ENCODE measurements around the gene FXYD6. TPM values are rescaled to one million over a fixed set of nuclear protein-coding genes. Genes with fewer than 3 reads are reported as not detected.
"Not testable (repeated sequence)": the region's sequence is repeated elsewhere in the genome, so short reads cannot be mapped to it uniquely, and the experiment has no call there.

The FXYD6 gene
- polyA plus RNA-seq, 1 of the 3 experiments (the other 2 are of a cell fraction), result 1.4 TPM

- Histone ChIP-seq H3K4me3 (ENCODE audit: low read depth in 2 of 2, low read length in 1 of 2) (no peak overlapping the region), H3K4me1 (ENCODE audit: control insufficient read depth in 1 of 2, insufficient read depth in 2 of 2, low read depth in 1 of 2, low read length in 1 of 2) (peaks cover 8 to 28% of the 10 kb centered on the region in 2 experiments; a peak in 2 of 4 replicates), H3F3A (replicated peaks; ENCODE audit: insufficient read depth) (no peaks in the 10 kb centered on the region), H3K4me2 (no peak overlapping the region), H3K9me3 (no peaks in the 10 kb centered on the region), H4K20me1 (ENCODE audit: insufficient read depth) (no peaks in the 10 kb centered on the region), H3K36me3 (replicated peaks in 1 of 2; ENCODE audit: control insufficient read depth in 1 of 2, insufficient read depth in 2 of 2, low read length in 1 of 2) (no peaks in the 10 kb centered on the region), H3K79me2 (ENCODE audit: insufficient read depth) (no peaks in the 10 kb centered on the region), H3K9me2 (no peaks in the 10 kb centered on the region), H3K27me3 (ENCODE audit: insufficient read depth) (no peaks in the 10 kb centered on the region), H3K27ac (ENCODE audit: low read depth in 2 of 2, low read length in 1 of 2) (no peak overlapping the region), H2AFZ (ENCODE audit: low read depth) (no peak overlapping the region), H3K9ac (no peak overlapping the region)
- ChIA-PET CTCF (interaction anchor here (1.0 to 25.9 kb wide), 8 partner anchors 8 to 389 kb away, joined by 3 to 481 read pairs (median 49); no protein-coding TSS in a partner anchor), POLR2A (no interaction called here)
- WGBS (ENCODE audit: low lambda C conversion rate), result 72% methylated on average over 14 of the region's 14 CpGs
- TF ChIP-seq NRF1 (IDR thresholded peaks at IDR 0.05; ENCODE audit: low read depth, low read length) (no peak), FOXM1 (IDR thresholded peaks at IDR 0.05; ENCODE audit: low read depth) (no peak), RAD21 (IDR thresholded peaks at IDR 0.05; ENCODE audit: low read length) (no peak)
- TF ChIP-seq, protein P1, sequence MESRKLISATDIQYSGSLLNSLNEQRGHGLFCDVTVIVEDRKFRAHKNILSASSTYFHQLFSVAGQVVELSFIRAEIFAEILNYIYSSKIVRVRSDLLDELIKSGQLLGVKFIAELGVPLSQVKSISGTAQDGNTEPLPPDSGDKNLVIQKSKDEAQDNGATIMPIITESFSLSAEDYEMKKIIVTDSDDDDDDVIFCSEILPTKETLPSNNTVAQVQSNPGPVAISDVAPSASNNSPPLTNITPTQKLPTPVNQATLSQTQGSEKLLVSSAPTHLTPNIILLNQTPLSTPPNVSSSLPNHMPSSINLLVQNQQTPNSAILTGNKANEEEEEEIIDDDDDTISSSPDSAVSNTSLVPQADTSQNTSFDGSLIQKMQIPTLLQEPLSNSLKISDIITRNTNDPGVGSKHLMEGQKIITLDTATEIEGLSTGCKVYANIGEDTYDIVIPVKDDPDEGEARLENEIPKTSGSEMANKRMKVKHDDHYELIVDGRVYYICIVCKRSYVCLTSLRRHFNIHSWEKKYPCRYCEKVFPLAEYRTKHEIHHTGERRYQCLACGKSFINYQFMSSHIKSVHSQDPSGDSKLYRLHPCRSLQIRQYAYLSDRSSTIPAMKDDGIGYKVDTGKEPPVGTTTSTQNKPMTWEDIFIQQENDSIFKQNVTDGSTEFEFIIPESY (IDR thresholded peaks at IDR 0.05; ENCODE audit: borderline replicate concordance, low read depth), result no peak
- no peak for DNase-seq
Observed at GRCh38 chr11:117814766-117815261, 61.6 kb downstream of the FXYD6 start.

DNA sequence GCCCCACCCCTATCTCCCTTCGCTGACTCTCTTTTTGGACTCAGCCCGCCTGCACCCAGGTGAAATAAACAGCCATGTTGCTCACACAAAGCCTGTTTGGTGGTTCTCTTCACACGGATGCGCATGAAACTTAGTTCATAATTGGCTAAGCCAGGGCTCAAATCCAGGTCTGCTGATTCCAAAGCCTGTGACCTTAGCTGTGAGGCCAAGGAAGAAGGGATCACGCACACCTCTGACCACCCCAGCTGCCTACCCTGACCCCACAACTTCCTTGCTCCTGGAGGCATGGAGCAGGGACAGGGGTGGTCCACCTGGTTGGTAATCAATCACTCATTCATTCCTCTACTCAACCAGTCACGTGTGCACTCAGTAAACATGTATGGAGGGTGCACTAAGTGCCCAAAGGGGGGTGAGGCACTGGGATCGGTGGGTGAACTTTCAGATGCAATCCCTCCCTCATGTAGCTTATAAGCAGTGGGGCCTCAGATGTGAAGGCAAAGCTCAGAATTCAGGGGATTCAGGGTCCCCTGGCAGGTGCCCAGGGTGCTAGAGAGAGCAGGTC lies 62.2 kb downstream of the FXYD6 start:
- H4K20me1 ChIP-seq (ENCODE audit: insufficient read depth), result no peaks in the 10 kb centered on the region
- no peak overlapping the region for H3K27ac ChIP-seq (ENCODE audit: low read depth in 2 of 2, low read length in 1 of 2)
- H3K4me3 ChIP-seq (ENCODE audit: low read depth in 2 of 2, low read length in 1 of 2), result no peak overlapping the region
- no peaks in the 10 kb centered on the region for H3F3A ChIP-seq (replicated peaks; ENCODE audit: insufficient read depth)
- no peaks in the 10 kb centered on the region for H3K36me3 ChIP-seq (replicated peaks in 1 of 2; ENCODE audit: control insufficient read depth in 1 of 2, insufficient read depth in 2 of 2, low read length in 1 of 2)
- DNase-seq, result no peak
- no peaks in the 10 kb centered on the region for H3K9me3 ChIP-seq
- no peaks in the 10 kb centered on the region for H3K79me2 ChIP-seq (ENCODE audit: insufficient read depth)
- TF ChIP-seq FOSL2 (IDR thresholded peaks at IDR 0.05; ENCODE audit: borderline replicate concordance, low read depth) (no peak), NFIC (IDR thresholded peaks at IDR 0.05; ENCODE audit: borderline replicate concordance) (no peak), JUND (IDR thresholded peaks at IDR 0.05) (no peak), RFX5 (IDR thresholded peaks at IDR 0.05; ENCODE audit: low read length) (no peak), TCF12 (IDR thresholded peaks at IDR 0.05) (no peak), NRF1 (IDR thresholded peaks at IDR 0.05; ENCODE audit: low read depth, low read length) (no peak), ELF1 (IDR thresholded peaks at IDR 0.05) (no peak), GATA2 (CRISPR knock-in tag; IDR thresholded peaks at IDR 0.05) (no peak), FOXM1 (IDR thresholded peaks at IDR 0.05; ENCODE audit: low read depth) (no peak), FOXJ3 (CRISPR knock-in tag; IDR thresholded peaks at IDR 0.05) (no peak)
- TF ChIP-seq, protein P2, sequence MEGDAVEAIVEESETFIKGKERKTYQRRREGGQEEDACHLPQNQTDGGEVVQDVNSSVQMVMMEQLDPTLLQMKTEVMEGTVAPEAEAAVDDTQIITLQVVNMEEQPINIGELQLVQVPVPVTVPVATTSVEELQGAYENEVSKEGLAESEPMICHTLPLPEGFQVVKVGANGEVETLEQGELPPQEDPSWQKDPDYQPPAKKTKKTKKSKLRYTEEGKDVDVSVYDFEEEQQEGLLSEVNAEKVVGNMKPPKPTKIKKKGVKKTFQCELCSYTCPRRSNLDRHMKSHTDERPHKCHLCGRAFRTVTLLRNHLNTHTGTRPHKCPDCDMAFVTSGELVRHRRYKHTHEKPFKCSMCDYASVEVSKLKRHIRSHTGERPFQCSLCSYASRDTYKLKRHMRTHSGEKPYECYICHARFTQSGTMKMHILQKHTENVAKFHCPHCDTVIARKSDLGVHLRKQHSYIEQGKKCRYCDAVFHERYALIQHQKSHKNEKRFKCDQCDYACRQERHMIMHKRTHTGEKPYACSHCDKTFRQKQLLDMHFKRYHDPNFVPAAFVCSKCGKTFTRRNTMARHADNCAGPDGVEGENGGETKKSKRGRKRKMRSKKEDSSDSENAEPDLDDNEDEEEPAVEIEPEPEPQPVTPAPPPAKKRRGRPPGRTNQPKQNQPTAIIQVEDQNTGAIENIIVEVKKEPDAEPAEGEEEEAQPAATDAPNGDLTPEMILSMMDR (IDR thresholded peaks at IDR 0.05), result no peak
- TF ChIP-seq, protein P3, sequence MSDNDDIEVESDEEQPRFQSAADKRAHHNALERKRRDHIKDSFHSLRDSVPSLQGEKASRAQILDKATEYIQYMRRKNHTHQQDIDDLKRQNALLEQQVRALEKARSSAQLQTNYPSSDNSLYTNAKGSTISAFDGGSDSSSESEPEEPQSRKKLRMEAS (IDR thresholded peaks at IDR 0.05; ENCODE audit: low read depth), result no peak
- no peaks in the 10 kb centered on the region for H3K9me2 ChIP-seq
- ChIA-PET POLR2A (no interaction called here), CTCF (interaction anchor here (1.0 to 25.9 kb wide), 7 partner anchors 9 to 388 kb away, joined by 3 to 481 read pairs (median 54); no protein-coding TSS in a partner anchor)
- 87% methylated on average over 7 of the region's 7 CpGs for WGBS (ENCODE audit: low lambda C conversion rate)
- no peak overlapping the region for H2AFZ ChIP-seq (ENCODE audit: low read depth)
- H3K9ac ChIP-seq, result no peak overlapping the region
- peaks cover 8 to 28% of the 10 kb centered on the region in 2 experiments; a peak in 2 of 4 replicates for H3K4me1 ChIP-seq (ENCODE audit: control insufficient read depth in 1 of 2, insufficient read depth in 2 of 2, low read depth in 1 of 2, low read length in 1 of 2)
- H3K27me3 ChIP-seq (ENCODE audit: insufficient read depth), result no peaks in the 10 kb centered on the region
- H3K4me2 ChIP-seq, result no peak overlapping the region

DNA sequence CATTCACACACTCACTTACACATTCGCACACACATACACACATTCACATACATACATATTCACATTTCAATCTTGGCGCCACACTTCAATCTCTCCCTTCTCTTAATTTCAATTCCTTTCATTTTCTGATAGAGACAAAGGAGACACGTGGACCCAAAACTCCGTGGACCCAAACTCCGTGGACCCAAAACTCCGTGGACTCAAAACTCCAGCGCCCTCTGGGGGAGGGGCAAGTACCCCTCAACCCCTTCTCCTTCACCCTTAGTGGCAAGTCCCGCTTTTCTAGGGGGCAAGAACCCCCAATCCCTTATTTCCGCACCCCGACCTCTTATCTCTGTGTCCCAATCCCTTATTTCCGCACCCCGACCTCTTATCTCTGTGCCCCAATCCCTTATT lies 66.4 kb downstream of the FXYD6 start:
- POLR2A ChIA-PET, result not testable (repeated sequence)

More for the DNA sequence above, 66.4 kb downstream of the FXYD6 start:
- H3K27ac ChIP-seq (ENCODE audit: low read depth in 2 of 2, low read length in 1 of 2); H3K4me2 ChIP-seq; H3K4me3 ChIP-seq (ENCODE audit: low read depth in 2 of 2, low read length in 1 of 2); H3K36me3 ChIP-seq (replicated peaks in 1 of 2; ENCODE audit: control insufficient read depth in 1 of 2, insufficient read depth in 2 of 2, low read length in 1 of 2); H3K9me2 ChIP-seq; DNase-seq; H2AFZ ChIP-seq (ENCODE audit: low read depth); H4K20me1 ChIP-seq (ENCODE audit: insufficient read depth); H3K9ac ChIP-seq; H3K27me3 ChIP-seq (ENCODE audit: insufficient read depth); H3F3A ChIP-seq (replicated peaks; ENCODE audit: insufficient read depth); H3K79me2 ChIP-seq (ENCODE audit: insufficient read depth); H3K9me3 ChIP-seq: not testable (repeated sequence)
- WGBS (ENCODE audit: low lambda C conversion rate), result 76% methylated on average over 12 of the region's 12 CpGs
- CTCF ChIA-PET, result interaction anchor here (0.6 to 15.4 kb wide), 41 partner anchors 11 to 468 kb away, joined by 3 to 449 read pairs (median 5); partner anchors contain the start of genes DSCAML1 and FXYD2
- peaks cover 0 to 13% of the 10 kb centered on the region in 2 experiments; a peak in 2 of 4 replicates for H3K4me1 ChIP-seq (ENCODE audit: control insufficient read depth in 1 of 2, insufficient read depth in 2 of 2, low read depth in 1 of 2, low read length in 1 of 2)
